ENCODE measurements around the gene GUCA2B. TPM values are rescaled to one million over a fixed set of nuclear protein-coding genes. Genes with fewer than 3 reads are reported as not detected.

The GUCA2B gene
- total RNA-seq, 1 experiment from 2014 or later: not detected

DNA sequence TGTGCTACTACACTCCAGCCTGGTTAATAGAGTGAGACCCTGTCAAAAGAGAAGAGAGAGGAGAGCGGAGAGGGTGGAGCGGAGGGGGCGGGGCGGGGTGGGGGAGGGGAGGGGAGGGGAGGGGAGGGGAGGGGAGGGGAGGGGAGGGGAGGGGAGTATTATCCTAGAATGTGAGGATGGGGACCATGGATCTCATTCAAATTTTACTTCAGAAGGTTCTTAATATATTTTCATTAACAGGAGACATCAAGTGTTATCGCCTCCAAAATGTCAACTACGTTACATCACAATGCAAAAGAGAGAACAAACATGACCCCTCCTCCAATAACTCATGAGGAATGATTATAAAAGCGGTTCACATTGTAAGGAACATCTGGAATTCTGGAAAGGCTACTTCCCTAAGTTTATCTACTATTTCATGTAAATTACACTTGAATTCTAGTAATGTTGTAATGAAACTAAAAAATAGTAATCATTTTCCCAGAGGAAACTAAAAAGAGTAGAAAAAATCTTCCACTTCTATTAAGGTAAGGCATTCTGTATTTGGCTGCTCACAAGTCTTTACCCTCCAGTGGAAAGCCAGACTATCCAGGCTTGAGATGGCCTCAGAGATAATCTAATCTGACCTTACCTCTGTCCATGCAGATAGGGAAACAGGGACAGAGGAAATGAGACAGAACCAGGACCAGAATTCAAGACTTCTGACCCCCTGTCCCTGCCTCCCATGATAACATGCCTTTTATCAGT, 30.2 kb downstream of the GUCA2B start:
- Histone ChIP-seq H3K9me3 (ENCODE audit: control insufficient read depth, insufficient read depth, low read depth, low read length) (no peaks in the 10 kb centered on the region), H3K4me3 (ENCODE audit: low read depth in 2 of 2, low read length in 2 of 2) (no peak overlapping the region), H3K4me1 (ENCODE audit: control insufficient read depth, insufficient read depth, low read length) (no peaks in the 10 kb centered on the region), H3K27ac (ENCODE audit: low read length) (no peak overlapping the region), H3K36me3 (ENCODE audit: control insufficient read depth, insufficient read depth, low read length) (peaks cover 17% of the 10 kb centered on the region), H3K27me3 (ENCODE audit: control insufficient read depth, insufficient read depth, low read length) (no peaks in the 10 kb centered on the region)
- intact Hi-C loops (cut with micrococcal nuclease; ENCODE audit: unreplicated experiment) (no loop called here), in situ Hi-C loops (cut with HindIII; ENCODE audit: low pct_unique_long_range_greater_than_20kb, low sequenced_read_pairs) (no loop called here)
- ChIA-PET POLR2A (no interaction called here), CTCF (no interaction called here)
- DNase-seq (ENCODE audit: low read depth, low spot score) (no peak), ATAC-seq (no peak)
- TF ChIP-seq, protein P1, sequence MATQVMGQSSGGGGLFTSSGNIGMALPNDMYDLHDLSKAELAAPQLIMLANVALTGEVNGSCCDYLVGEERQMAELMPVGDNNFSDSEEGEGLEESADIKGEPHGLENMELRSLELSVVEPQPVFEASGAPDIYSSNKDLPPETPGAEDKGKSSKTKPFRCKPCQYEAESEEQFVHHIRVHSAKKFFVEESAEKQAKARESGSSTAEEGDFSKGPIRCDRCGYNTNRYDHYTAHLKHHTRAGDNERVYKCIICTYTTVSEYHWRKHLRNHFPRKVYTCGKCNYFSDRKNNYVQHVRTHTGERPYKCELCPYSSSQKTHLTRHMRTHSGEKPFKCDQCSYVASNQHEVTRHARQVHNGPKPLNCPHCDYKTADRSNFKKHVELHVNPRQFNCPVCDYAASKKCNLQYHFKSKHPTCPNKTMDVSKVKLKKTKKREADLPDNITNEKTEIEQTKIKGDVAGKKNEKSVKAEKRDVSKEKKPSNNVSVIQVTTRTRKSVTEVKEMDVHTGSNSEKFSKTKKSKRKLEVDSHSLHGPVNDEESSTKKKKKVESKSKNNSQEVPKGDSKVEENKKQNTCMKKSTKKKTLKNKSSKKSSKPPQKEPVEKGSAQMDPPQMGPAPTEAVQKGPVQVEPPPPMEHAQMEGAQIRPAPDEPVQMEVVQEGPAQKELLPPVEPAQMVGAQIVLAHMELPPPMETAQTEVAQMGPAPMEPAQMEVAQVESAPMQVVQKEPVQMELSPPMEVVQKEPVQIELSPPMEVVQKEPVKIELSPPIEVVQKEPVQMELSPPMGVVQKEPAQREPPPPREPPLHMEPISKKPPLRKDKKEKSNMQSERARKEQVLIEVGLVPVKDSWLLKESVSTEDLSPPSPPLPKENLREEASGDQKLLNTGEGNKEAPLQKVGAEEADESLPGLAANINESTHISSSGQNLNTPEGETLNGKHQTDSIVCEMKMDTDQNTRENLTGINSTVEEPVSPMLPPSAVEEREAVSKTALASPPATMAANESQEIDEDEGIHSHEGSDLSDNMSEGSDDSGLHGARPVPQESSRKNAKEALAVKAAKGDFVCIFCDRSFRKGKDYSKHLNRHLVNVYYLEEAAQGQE (IDR thresholded peaks at IDR 0.05; ENCODE audit: insufficient read depth in 1 of 2, low read depth in 2 of 2, low read length in 1 of 2): no peak
- no TSS peak for BruUV-seq (replicated peaks)

- TF ChIP-seq, protein P2, sequence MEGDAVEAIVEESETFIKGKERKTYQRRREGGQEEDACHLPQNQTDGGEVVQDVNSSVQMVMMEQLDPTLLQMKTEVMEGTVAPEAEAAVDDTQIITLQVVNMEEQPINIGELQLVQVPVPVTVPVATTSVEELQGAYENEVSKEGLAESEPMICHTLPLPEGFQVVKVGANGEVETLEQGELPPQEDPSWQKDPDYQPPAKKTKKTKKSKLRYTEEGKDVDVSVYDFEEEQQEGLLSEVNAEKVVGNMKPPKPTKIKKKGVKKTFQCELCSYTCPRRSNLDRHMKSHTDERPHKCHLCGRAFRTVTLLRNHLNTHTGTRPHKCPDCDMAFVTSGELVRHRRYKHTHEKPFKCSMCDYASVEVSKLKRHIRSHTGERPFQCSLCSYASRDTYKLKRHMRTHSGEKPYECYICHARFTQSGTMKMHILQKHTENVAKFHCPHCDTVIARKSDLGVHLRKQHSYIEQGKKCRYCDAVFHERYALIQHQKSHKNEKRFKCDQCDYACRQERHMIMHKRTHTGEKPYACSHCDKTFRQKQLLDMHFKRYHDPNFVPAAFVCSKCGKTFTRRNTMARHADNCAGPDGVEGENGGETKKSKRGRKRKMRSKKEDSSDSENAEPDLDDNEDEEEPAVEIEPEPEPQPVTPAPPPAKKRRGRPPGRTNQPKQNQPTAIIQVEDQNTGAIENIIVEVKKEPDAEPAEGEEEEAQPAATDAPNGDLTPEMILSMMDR (IDR thresholded peaks at IDR 0.05): no peak
- TF ChIP-seq, protein P1 (IDR thresholded peaks at IDR 0.05; ENCODE audit: insufficient read depth in 1 of 2, low read depth in 2 of 2, low read length in 1 of 2): no peak
- intact Hi-C loops (cut with micrococcal nuclease; ENCODE audit: unreplicated experiment): no loop called here
- no TSS peak for BruUV-seq (replicated peaks)
- in situ Hi-C loops (cut with HindIII; ENCODE audit: low pct_unique_long_range_greater_than_20kb, low sequenced_read_pairs): no loop called here
- ChIA-PET CTCF (no interaction called here), POLR2A (no interaction called here)
- Histone ChIP-seq H3K27me3 (ENCODE audit: control insufficient read depth, insufficient read depth, low read length) (no peaks in the 10 kb centered on the region), H3K9me3 (ENCODE audit: control insufficient read depth, insufficient read depth, low read depth, low read length) (no peaks in the 10 kb centered on the region), H3K36me3 (ENCODE audit: control insufficient read depth, insufficient read depth, low read length) (peaks cover 22% of the 10 kb centered on the region), H3K4me1 (ENCODE audit: control insufficient read depth, insufficient read depth, low read length) (no peaks in the 10 kb centered on the region), H3K27ac (ENCODE audit: low read length) (no peak overlapping the region), H3K4me3 (ENCODE audit: low read depth in 2 of 2, low read length in 2 of 2) (no peak overlapping the region)
- DNase-seq (ENCODE audit: low read depth, low spot score) (no peak), ATAC-seq (no peak)
Observed at GRCh38 chr1:42183957-42184268, 30.7 kb downstream of the GUCA2B start.
